ENCODE results near the gene WAPL. TPM values are rescaled to one million over a fixed set of nuclear protein-coding genes. Genes with fewer than 3 reads are reported as not detected.

Gene WAPL
- total RNA-seq, 1 donor: 40.2 TPM

DNA sequence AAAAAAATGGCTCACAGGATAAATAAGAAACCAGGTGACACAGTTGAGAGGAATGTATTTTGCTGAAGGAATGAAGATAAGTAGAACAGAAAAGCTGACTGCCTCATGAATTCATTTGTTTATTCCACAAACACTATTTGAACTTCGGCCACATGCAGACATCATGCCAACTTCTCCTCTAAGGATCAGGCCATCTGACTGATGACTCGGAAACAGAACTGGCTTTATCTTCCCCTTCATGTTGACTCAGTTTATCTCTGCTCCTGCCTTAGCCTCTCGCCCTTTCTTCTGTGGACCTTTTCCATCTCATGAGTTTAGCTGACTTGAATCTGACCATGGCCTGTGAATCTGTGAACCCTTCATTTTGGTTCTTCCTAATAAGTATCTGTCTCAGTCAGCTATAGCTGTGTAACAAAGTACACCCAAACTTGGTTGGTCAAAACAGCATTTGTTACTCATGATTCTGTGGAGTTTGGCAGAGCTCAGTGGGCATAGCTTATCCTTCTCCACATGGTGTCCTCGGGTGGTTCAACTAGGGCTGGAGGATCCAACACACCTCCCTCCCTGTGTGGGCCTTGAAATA lies 111.0 kb downstream of the WAPL start:
- Histone ChIP-seq H3K79me2 (ENCODE audit: insufficient read depth, low read length) (no peaks in the 10 kb centered on the region), H3K4me3 (ENCODE audit: insufficient read depth, low read length) (no peak overlapping the region), H3K36me3 (ENCODE audit: insufficient read depth, low read length) (no peaks in the 10 kb centered on the region), H3K4me1 (ENCODE audit: insufficient read depth, low read length) (peaks cover 26% of the 10 kb centered on the region), H3K27ac (ENCODE audit: low read depth, low read length) (peak overlapping the region; percentile 78), H2AFZ (ENCODE audit: low read length) (peak overlapping the region; percentile 71), H4K20me1 (ENCODE audit: insufficient read depth, low read length) (no peaks in the 10 kb centered on the region), H3K9me3 (ENCODE audit: low read depth, low read length) (peaks cover 2% of the 10 kb centered on the region), H3K27me3 (ENCODE audit: insufficient read depth, low read length) (no peaks in the 10 kb centered on the region), H3K4me2 (ENCODE audit: insufficient read depth, low read length) (peak overlapping the region; percentile 50)
- TF ChIP-seq, protein P1, sequence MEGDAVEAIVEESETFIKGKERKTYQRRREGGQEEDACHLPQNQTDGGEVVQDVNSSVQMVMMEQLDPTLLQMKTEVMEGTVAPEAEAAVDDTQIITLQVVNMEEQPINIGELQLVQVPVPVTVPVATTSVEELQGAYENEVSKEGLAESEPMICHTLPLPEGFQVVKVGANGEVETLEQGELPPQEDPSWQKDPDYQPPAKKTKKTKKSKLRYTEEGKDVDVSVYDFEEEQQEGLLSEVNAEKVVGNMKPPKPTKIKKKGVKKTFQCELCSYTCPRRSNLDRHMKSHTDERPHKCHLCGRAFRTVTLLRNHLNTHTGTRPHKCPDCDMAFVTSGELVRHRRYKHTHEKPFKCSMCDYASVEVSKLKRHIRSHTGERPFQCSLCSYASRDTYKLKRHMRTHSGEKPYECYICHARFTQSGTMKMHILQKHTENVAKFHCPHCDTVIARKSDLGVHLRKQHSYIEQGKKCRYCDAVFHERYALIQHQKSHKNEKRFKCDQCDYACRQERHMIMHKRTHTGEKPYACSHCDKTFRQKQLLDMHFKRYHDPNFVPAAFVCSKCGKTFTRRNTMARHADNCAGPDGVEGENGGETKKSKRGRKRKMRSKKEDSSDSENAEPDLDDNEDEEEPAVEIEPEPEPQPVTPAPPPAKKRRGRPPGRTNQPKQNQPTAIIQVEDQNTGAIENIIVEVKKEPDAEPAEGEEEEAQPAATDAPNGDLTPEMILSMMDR (IDR thresholded peaks at IDR 0.05; ENCODE audit: extremely low read depth, low read depth, low read length): no peak
- DNase-seq (ENCODE audit: insufficient read length, low spot score, missing footprints): no peak

DNA sequence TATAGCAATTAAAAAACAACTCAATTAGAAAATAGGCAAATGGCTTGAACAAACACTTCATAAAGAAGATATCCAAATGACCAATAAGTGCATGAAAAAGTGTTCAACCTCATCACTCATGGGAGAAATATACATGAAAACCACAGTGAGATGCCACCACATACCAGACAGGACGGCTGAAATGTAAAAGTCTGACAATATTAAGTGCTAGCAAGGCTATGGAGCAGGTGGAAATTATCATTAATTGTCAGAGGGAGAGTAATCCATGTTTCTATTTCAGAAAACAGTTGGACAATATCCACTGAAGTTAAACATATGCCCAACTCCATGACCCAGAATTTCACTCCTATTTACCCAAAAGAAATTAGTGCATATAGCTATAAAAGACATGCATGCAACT lies 112.4 kb downstream of the WAPL start:
- TF ChIP-seq, protein P1 (IDR thresholded peaks at IDR 0.05; ENCODE audit: extremely low read depth, low read depth, low read length): no peak
- Histone ChIP-seq H3K36me3 (ENCODE audit: insufficient read depth, low read length) (no peaks in the 10 kb centered on the region), H3K79me2 (ENCODE audit: insufficient read depth, low read length) (no peaks in the 10 kb centered on the region), H3K27me3 (ENCODE audit: insufficient read depth, low read length) (no peaks in the 10 kb centered on the region), H3K4me3 (ENCODE audit: insufficient read depth, low read length) (no peak overlapping the region), H3K27ac (ENCODE audit: low read depth, low read length) (no peak overlapping the region), H4K20me1 (ENCODE audit: insufficient read depth, low read length) (no peaks in the 10 kb centered on the region), H2AFZ (ENCODE audit: low read length) (no peak overlapping the region), H3K9me3 (ENCODE audit: low read depth, low read length) (peaks cover 2% of the 10 kb centered on the region), H3K4me2 (ENCODE audit: insufficient read depth, low read length) (no peak overlapping the region), H3K4me1 (ENCODE audit: insufficient read depth, low read length) (peaks cover 26% of the 10 kb centered on the region)
- no peak for DNase-seq (ENCODE audit: insufficient read length, low spot score, missing footprints)

DNA sequence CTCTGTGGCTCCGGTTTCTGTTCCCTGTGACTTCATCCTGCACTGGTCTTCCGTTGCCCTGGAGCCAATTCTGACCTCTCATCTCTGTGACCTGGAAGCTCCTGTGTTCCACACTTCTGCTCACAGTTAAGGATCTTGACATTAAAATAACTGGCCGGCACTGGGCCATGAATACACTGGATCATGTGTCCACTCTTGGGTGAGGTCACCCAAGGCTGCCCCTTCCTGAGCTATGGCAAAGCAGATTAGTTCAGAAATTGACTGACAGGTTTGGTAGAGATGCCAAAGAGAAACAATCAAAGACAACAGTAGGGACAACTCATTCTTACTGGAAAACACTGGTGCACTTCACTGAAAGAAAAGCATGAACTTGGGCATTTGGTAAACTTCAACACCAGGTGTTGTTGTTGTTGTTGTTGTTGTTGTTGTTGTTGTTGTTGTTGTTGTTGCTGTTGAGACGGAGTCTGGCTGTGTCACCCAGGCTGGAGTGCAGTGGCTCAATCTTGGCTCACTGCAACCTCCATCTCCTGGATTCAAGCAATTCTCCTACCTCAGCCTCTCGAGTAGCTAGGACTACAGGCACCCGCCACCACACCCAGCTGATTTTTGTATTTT lies 118.3 kb downstream of the WAPL start:
- H3K36me3 ChIP-seq (ENCODE audit: insufficient read depth, low read length): no peaks in the 10 kb centered on the region
- peak overlapping the region; percentile 92 for H3K4me2 ChIP-seq (ENCODE audit: insufficient read depth, low read length)
- no peaks in the 10 kb centered on the region for H3K27me3 ChIP-seq (ENCODE audit: insufficient read depth, low read length)
- DNase-seq (ENCODE audit: insufficient read length, low spot score, missing footprints): peak; percentile 76
- H2AFZ ChIP-seq (ENCODE audit: low read length): no peak overlapping the region
- H3K9me3 ChIP-seq (ENCODE audit: low read depth, low read length): no peaks in the 10 kb centered on the region
- no peak overlapping the region for H3K27ac ChIP-seq (ENCODE audit: low read depth, low read length)
- no peaks in the 10 kb centered on the region for H3K79me2 ChIP-seq (ENCODE audit: insufficient read depth, low read length)
- no peak overlapping the region for H3K4me3 ChIP-seq (ENCODE audit: insufficient read depth, low read length)
- TF ChIP-seq, protein P1 (IDR thresholded peaks at IDR 0.05; ENCODE audit: extremely low read depth, low read depth, low read length): no peak
- H4K20me1 ChIP-seq (ENCODE audit: insufficient read depth, low read length): no peaks in the 10 kb centered on the region
- peaks cover 23% of the 10 kb centered on the region for H3K4me1 ChIP-seq (ENCODE audit: insufficient read depth, low read length)

DNA sequence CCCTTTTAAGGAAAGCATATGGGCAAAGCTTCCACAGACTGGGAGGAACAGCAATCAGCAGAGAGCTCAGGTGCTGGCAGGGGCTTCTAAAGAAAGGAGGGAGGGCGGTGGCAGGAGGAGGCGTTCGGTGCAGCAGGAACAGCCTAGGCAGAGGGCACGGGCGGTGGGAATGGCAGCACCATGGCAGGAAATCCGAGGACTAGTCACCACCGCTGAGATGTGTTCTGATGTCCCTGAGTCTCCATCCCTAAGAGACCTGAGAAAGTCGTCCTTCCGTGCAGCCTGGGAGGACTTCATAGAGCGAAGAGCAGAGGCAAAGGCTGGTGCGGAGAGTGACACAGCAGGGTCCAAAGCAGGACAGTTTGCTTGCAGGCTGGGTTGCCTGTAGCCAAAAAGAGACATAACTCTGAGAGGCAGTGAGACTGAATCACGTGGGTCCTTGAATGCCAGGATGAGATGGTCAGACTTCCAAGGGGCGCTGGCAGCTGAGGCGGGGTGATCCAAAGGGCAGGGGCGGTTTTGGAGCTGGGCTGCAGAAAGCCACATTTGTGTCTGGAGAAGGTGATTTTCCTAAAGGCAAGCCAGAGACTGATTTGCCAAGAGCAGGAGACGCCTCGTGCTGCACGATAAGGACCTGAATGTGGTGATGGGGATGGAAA lies 119.2 kb downstream of the WAPL start:
- H3K27ac ChIP-seq (ENCODE audit: low read depth, low read length): no peak overlapping the region
- H4K20me1 ChIP-seq (ENCODE audit: insufficient read depth, low read length): no peaks in the 10 kb centered on the region
- peak overlapping the region; percentile 88 for H2AFZ ChIP-seq (ENCODE audit: low read length)
- peak overlapping the region; percentile 43 for H3K4me3 ChIP-seq (ENCODE audit: insufficient read depth, low read length)
- DNase-seq (ENCODE audit: insufficient read length, low spot score, missing footprints): peak; percentile 89
- peaks cover 3% of the 10 kb centered on the region for H3K27me3 ChIP-seq (ENCODE audit: insufficient read depth, low read length)
- H3K4me1 ChIP-seq (ENCODE audit: insufficient read depth, low read length): peaks cover 23% of the 10 kb centered on the region
- H3K79me2 ChIP-seq (ENCODE audit: insufficient read depth, low read length): no peaks in the 10 kb centered on the region
- TF ChIP-seq, protein P1 (IDR thresholded peaks at IDR 0.05; ENCODE audit: extremely low read depth, low read depth, low read length): no peak
- no peaks in the 10 kb centered on the region for H3K9me3 ChIP-seq (ENCODE audit: low read depth, low read length)
- no peaks in the 10 kb centered on the region for H3K36me3 ChIP-seq (ENCODE audit: insufficient read depth, low read length)
- peak overlapping the region; percentile 92 for H3K4me2 ChIP-seq (ENCODE audit: insufficient read depth, low read length)
